ENCODE data around the gene MORC1.

Gene MORC1

DNA sequence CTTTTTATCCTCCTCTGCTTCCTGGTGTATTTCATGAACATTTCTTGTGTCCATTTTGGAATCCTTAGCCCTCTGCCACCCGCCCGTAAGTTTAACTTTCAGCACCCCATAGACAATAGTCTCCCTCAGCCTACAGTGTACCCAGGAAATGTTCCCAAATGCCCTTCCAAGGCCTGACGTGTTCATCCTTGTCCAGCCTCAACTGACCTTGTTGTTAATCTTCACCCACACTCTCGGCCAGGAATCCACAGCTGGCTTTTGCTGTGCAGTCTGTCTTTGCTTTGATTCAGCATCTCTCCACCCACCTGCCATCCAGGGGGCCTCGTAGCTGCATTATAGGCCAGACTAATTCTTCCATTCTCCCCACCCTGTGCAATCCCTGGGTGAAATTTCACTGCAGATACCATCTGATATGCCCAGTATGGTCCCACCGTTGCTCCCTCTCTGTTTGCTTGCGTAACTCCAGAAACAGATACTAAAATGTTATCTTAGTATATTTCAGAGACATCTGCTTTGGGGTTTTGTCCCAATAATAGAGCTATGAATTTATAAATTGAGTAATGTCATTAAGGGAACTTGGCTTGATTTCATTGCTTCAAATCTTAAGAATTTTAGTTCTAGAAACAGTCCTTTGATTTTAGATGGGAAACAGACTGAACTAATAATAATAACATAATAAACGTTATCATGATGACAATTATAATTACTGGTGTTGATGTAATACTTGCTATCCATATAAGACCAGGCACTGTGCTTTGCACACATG, 180.8 kb downstream of the MORC1 start:
- DNase-seq, result no peak

DNA sequence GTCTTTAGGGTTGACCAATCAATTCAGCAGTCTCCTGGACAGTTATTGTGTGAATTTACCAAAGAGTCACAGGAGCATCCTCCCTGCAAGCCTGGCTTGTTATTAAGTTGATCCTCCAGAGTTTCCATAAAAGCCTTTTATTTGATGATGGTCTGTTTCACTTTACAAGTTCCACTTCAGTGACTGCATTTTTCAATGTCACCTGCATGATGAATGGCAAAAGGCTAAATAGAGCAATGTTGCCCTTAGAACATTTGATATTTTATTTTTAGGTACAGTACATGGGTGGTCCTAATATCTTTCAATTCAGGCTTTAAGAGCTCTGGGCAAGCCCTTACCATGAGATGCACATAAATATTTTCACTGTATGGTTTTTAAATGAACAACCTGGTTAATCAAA, 186.9 kb downstream of the MORC1 start:
- no peak for DNase-seq

DNA sequence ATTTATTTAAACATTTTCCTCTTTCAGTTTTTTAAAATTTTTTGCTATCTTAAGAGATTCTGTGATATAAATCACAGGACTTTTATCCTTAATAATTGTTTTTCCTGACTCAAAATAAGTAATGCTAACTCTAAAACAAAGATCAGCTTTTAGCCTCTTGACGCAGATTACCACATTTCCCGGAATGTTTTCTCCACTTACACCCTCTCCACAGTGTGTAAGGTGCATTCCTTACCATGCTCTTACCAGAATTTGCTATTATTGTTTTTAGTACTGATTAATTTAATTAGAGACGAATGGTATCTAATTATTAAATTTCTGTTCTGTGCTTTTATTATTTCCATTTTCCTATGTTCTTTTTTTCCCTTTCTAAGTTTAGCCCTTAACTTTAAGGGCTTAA, 199.1 kb downstream of the MORC1 start:
- no peak for DNase-seq

DNA sequence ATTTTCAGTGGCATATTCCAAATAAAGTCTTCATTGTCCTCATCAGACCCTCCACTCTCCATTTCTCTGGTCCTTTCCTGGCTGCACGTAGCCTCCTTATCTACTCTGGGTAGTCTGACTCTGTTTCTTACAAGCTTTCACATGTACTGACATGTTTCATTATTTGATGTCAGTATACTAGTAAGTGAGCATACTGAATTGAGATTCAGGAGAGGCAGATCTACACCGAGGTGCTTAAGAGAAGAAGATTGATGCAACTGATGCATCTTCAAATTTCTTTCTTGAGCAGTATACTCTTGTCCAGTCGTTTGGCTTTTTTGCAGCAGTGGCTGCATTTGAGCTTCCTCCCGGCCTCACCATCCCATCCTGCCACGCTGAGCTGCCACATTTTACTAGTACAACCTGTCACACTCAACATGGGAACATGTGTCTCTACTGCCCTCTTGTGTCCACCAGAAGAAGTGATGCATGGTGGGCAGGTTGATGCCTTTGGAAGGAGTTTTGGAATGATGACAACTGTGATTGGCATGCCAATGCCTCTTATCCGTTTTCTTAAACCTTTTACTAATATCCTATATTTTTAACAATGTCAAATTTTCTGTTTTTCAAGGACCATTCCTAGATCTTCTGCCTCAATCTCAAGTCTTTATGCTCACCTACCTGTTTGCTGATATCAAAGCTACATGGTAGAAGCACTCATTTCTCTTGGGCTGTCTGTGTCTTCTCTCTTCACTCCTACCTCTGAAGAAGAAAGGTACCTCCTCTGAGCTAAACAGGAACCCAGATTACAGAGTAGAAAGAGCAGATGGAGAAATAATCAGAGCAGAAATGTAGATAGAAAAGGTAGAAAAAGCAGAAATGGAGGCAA, 202.9 kb downstream of the MORC1 start:
- peak; percentile 61 to 77 for DNase-seq

DNA sequence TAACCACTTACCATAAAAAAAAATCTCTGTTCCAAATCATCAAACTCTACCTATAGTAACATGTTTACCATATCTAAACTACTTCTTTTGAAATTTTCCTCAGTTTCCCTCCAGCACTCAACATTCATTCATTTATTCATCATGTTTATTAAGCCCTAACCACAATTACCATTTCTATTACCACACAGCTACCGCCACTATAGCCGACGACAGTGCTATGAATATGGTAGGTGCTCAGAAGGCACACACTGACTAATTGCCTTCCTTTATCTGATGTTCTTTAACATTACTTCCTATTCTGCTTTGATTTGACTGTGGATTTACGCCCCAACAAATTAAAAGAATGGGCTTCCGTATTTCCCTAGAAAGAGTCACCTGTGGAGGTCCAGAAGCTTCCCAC, 208.1 kb downstream of the MORC1 start:
- no peak for DNase-seq
